Measurements from ENCODE around the gene TRIM67.

TRIM67 gene

GRCh38 chr1:231240883-231241735 is 79.3 kb downstream of the TRIM67 start, which contains the start of gene GNPAT:
Gene GNPAT, plus strand, starts transcription at chr1:231241212. Its CDS starts 167 bp downstream, at chr1:231241379.
- ChIA-PET CTCF (interaction anchor here (0.7 to 0.8 kb wide), 3 partner anchors 39 to 124 kb away, joined by 3 read pairs; no protein-coding TSS in a partner anchor), POLR2A (interaction anchor here (0.9 to 2.6 kb wide), 4 partner anchors 9 to 599 kb away, joined by 3 to 17 read pairs (median 4); partner anchors contain the start of genes EXOC8 and SPRTN)
- Histone ChIP-seq H3K4me1 (ENCODE audit: control insufficient read depth, insufficient read depth, low read length) (peaks cover 15% of the 10 kb centered on the region), H3K27ac (ENCODE audit: extremely low read depth, low read depth, low read length) (peak within 1 kb of the TSS; percentile 84), H3K9me3 (ENCODE audit: control insufficient read depth, insufficient read depth, low read depth, low read length) (no peaks in the 10 kb centered on the region), H3K36me3 (ENCODE audit: control insufficient read depth in 2 of 2, insufficient read depth in 1 of 2, low read length in 2 of 2) (peaks cover 16 to 30% of the 10 kb centered on the region in 2 experiments), H3K4me3 (ENCODE audit: low read depth, low read length) (peak within 1 kb of the TSS; percentile 62)
- TF ChIP-seq ZNF146 (tag by site-specific recombination; IDR thresholded peaks at IDR 0.05) (no peak), ZBTB8A (tag by site-specific recombination; IDR thresholded peaks at IDR 0.05) (peak; percentile 60), CTCF (tag by site-specific recombination; IDR thresholded peaks at IDR 0.05) (peak; percentile 34; the same call in 1 of the 2 replicates), ZNF548 (tag by site-specific recombination; IDR thresholded peaks at IDR 0.05) (no peak), ZNF37A (tag by site-specific recombination; IDR thresholded peaks at IDR 0.05) (no peak), ZNF148 (tag by site-specific recombination; IDR thresholded peaks at IDR 0.05; ENCODE audit: borderline replicate concordance) (no peak), ZBTB11 (tag by site-specific recombination; conservative IDR thresholded peaks at IDR 0.05; ENCODE audit: low read depth) (peak; percentile 58; the same call in 1 of the 2 replicates), ZNF624 (tag by site-specific recombination; IDR thresholded peaks at IDR 0.05) (no peak), ZNF510 (tag by site-specific recombination; IDR thresholded peaks at IDR 0.05; ENCODE audit: insufficient replicate concordance) (no peak), ZNF560 (tag by site-specific recombination; IDR thresholded peaks at IDR 0.05; ENCODE audit: borderline replicate concordance) (no peak), SP7 (tag by site-specific recombination; IDR thresholded peaks at IDR 0.05) (peak; percentile 77), ZNF138 (tag by site-specific recombination; IDR thresholded peaks at IDR 0.05; ENCODE audit: borderline replicate concordance) (0 out of 2 replicates have a peak, but pooled peaks have one; percentile 29), HIC1 (tag by site-specific recombination; IDR thresholded peaks at IDR 0.05) (peak; percentile 61; the same call in 1 of the 2 replicates), PBX3 (CRISPR knock-in tag; IDR thresholded peaks at IDR 0.05) (peak; percentile 75; the same call in 1 of the 2 replicates), RBAK (tag by site-specific recombination; IDR thresholded peaks at IDR 0.05) (0 out of 2 replicates have a peak, but pooled peaks have one; percentile 14), REPIN1 (tag by site-specific recombination; IDR thresholded peaks at IDR 0.05; ENCODE audit: low read depth) (peak; percentile 75), ZNF623 (tag by site-specific recombination; IDR thresholded peaks at IDR 0.05) (no peak), INSM2 (tag by site-specific recombination; IDR thresholded peaks at IDR 0.05) (peak; percentile 36; the same call in 1 of the 2 replicates), ZNF202 (tag by site-specific recombination; IDR thresholded peaks at IDR 0.05; ENCODE audit: borderline replicate concordance) (no peak), YY1 (tag by site-specific recombination; IDR thresholded peaks at IDR 0.05) (peak; percentile 93), ZFP69B (tag by site-specific recombination; IDR thresholded peaks at IDR 0.05) (peak; percentile 52; the same call in 1 of the 2 replicates), ZNF501 (tag by site-specific recombination; IDR thresholded peaks at IDR 0.05) (peak; percentile 95)
